OCI-LY7 (cell line): Measurements from ENCODE around the gene GIMAP1. TPM values are rescaled to one million over a fixed set of nuclear protein-coding genes. Genes with fewer than 3 reads are reported as not detected.

Source experiments
- BruUV-seq: library from RNA; stranded (reverse); fragments of 400-500 nt; replicated peaks from 2 replicates; lab custom pipeline; 2021; lab: Mats Ljungman, UMichigan
- CTCF ChIA-PET: fragments of 300-600 bp; sonication (Branson Sonifier 250); formaldehyde crosslinking; loops from one replicate; lab custom pipeline; 2022; ENCODE audit warnings: antibody characterized with exemption; ENCODE audit not compliant: unreplicated experiment; lab: Charles Lee
- POLR2A ChIA-PET: fragments of 300-600 bp; sonication (Branson Sonifier 250); formaldehyde crosslinking; loops from one replicate; lab custom pipeline; 2022; ENCODE audit warnings: antibody characterized with exemption; lab: Charles Lee
- DNase-seq: peaks from one replicate; pipeline ENCODE4 v3.0.0-alpha.2; 2015; ENCODE audit warnings: low spot score
- H2AFZ ChIP-seq: fragments of 200-600 bp; sonication (generic), shearing (Covaris generic); 2 replicates; pipeline ENCODE4 v1.6.1; 2014; ENCODE audit warnings: mild to moderate bottlenecking, antibody characterized with exemption, low read length, moderate library complexity
- H3K27ac ChIP-seq: fragments of 200-600 bp; sonication (generic); 2 replicates; pipeline ENCODE4 v1.5.1; 2014; ENCODE audit warnings: mixed run types, low read depth, mild to moderate bottlenecking, moderate library complexity, low read length, inconsistent platforms; ENCODE audit not compliant: poor library complexity, severe bottlenecking
- H3K36me3 ChIP-seq: fragments of 200-600 bp; sonication (generic); 2 replicates; pipeline ENCODE4 v1.6.1; 2014; ENCODE audit warnings: mild to moderate bottlenecking, antibody characterized with exemption, low read length, moderate library complexity, mixed read lengths; ENCODE audit not compliant: insufficient read depth
- H3K4me1 ChIP-seq: fragments of 200-600 bp; sonication (generic); 2 replicates; pipeline ENCODE4 v1.5.1; 2014; ENCODE audit warnings: mild to moderate bottlenecking, low read length; ENCODE audit not compliant: insufficient read depth, poor library complexity, severe bottlenecking
- H3K4me2 ChIP-seq: fragments of 200-600 bp; sonication (generic); 2 replicates; pipeline ENCODE4 v1.6.1; 2014; ENCODE audit warnings: mild to moderate bottlenecking, low read length
- H3K4me3 ChIP-seq: fragments of 200-600 bp; sonication (generic); 2 replicates; pipeline ENCODE4 v1.5.1; 2014; ENCODE audit warnings: mild to moderate bottlenecking, low read depth, low read length; ENCODE audit not compliant: poor library complexity, severe bottlenecking
- H3K79me2 ChIP-seq: fragments of 200-600 bp; sonication (generic); 2 replicates; pipeline ENCODE4 v1.6.1; 2016; ENCODE audit warnings: low read depth, mild to moderate bottlenecking, low read length, moderate library complexity, mixed read lengths; ENCODE audit not compliant: insufficient read depth
- H3K9me2 ChIP-seq: fragments of 200-600 bp; sonication (generic); 2 replicates; pipeline ENCODE4 v1.6.1; 2016; ENCODE audit warnings: mild to moderate bottlenecking, low read length, mixed read lengths; ENCODE audit not compliant: insufficient read depth
- H3K9me3 ChIP-seq: fragments of 200-600 bp; sonication (generic); 2 replicates; pipeline ENCODE4 v1.6.1; 2014; ENCODE audit warnings: mild to moderate bottlenecking, mixed run types, low read length, mixed read lengths
- H4K20me1 ChIP-seq: fragments of 200-600 bp; sonication (generic); 2 replicates; pipeline ENCODE4 v1.6.1; 2014; ENCODE audit warnings: mild to moderate bottlenecking, antibody characterized with exemption, low read length, moderate library complexity, mixed read lengths; ENCODE audit not compliant: insufficient read depth
- EZH2phosphoT487 ChIP-seq: fragments of 200-600 bp; sonication (generic); IDR thresholded peaks from 2 replicates; pipeline ENCODE4 v1.6.1; 2018; ENCODE audit warnings: low read depth, borderline replicate concordance, mild to moderate bottlenecking, mixed run types, antibody characterized with exemption, low read length, moderate library complexity, mixed read lengths
- intact Hi-C: fragments of 100-400 bp; cut with micrococcal nuclease; formaldehyde crosslinking; loops from one replicate; pipeline ENCODE4 v1.10.0; 2022; ENCODE audit not compliant: unreplicated experiment
- total RNA-seq, 2 experiments: library from RNA; depleted of rRNA in 1 of 2; stranded (reverse); fragments of >200 nt in 1 of 2; shearing (Covaris generic) in 1 of 2; gene quantifications; 2 replicates each; pipeline ENCODE4 v1.2.3, GENCODE V29; 2014 to 2022
- TF ChIP-seq, protein P1 (sequence below): fragments of 200-600 bp; sonication (generic); conservative IDR thresholded peaks from 2 replicates; pipeline ENCODE4 v1.5.1; 2014; ENCODE audit warnings: mild to moderate bottlenecking, antibody characterized with exemption, low read length, moderate library complexity, mixed read lengths

The GIMAP1 gene
- total RNA-seq, 2 experiments from 2014 or later, result not detected

DNA sequence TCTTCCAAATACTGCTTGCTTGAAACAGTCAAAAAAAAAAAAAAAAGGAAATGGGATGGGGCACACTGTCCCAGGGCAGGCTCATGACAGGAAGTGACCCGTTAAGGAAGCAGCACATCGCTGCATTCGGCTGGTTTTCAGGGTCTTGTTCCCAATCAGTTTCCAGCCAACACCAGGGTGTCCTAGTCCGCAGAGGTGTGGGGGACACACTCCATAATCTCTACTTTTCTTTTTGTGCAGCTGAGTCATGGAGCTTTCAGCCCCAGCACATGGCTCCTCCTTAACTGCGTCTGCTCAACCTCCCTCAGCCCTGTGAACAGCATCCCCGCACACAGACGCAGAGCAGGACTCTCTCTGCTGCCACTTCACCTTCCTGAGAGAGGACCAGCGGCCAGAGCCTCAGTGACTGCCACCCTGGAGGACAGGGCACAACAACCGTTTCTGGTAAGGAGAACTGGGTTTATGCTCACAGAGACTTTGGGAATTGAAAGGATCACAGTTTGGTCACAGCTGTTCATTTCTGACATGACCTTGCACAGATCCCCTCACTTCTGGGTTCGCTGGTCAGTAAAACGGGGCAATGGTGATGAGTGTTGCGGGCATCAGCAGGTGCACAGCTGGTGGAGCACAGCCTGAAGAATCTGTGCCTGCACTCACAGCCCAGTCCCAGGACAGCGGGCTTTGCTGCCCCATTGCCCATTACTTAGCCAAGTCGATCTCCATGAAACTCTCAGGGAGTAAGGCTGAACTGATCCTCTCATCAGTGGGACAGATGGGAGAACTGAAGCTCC, 21.0 kb downstream of the GIMAP1 start, which contains the start of gene GIMAP5:
Gene GIMAP5, plus strand, starts transcription at position 154 of the 791 bp plus-strand sequence. CDS start 3,467 bp downstream, outside the sequence.
- Histone ChIP-seq H3K9me3 (no peaks in the 10 kb centered on the region), H4K20me1 (no peaks in the 10 kb centered on the region), H3K9me2 (no peaks in the 10 kb centered on the region), H3K79me2 (no peaks in the 10 kb centered on the region), H2AFZ (no peak within 1 kb of the TSS), H3K4me2 (no peak within 1 kb of the TSS), H3K4me3 (no peak within 1 kb of the TSS), H3K4me1 (no peaks in the 10 kb centered on the region), H3K27ac (no peak within 1 kb of the TSS), H3K36me3 (no peaks in the 10 kb centered on the region)
- TF ChIP-seq EZH2phosphoT487, result no peak
- TF ChIP-seq, protein P1, sequence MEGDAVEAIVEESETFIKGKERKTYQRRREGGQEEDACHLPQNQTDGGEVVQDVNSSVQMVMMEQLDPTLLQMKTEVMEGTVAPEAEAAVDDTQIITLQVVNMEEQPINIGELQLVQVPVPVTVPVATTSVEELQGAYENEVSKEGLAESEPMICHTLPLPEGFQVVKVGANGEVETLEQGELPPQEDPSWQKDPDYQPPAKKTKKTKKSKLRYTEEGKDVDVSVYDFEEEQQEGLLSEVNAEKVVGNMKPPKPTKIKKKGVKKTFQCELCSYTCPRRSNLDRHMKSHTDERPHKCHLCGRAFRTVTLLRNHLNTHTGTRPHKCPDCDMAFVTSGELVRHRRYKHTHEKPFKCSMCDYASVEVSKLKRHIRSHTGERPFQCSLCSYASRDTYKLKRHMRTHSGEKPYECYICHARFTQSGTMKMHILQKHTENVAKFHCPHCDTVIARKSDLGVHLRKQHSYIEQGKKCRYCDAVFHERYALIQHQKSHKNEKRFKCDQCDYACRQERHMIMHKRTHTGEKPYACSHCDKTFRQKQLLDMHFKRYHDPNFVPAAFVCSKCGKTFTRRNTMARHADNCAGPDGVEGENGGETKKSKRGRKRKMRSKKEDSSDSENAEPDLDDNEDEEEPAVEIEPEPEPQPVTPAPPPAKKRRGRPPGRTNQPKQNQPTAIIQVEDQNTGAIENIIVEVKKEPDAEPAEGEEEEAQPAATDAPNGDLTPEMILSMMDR, result no peak
- ChIA-PET CTCF (no interaction called here), POLR2A (interaction anchor here (0.6 kb wide), 1 partner anchor 82 kb away, joined by 3 read pairs; no protein-coding TSS in a partner anchor)
- no TSS peak for BruUV-seq
- intact Hi-C loops, result no loop called here
- no peak for DNase-seq

DNA sequence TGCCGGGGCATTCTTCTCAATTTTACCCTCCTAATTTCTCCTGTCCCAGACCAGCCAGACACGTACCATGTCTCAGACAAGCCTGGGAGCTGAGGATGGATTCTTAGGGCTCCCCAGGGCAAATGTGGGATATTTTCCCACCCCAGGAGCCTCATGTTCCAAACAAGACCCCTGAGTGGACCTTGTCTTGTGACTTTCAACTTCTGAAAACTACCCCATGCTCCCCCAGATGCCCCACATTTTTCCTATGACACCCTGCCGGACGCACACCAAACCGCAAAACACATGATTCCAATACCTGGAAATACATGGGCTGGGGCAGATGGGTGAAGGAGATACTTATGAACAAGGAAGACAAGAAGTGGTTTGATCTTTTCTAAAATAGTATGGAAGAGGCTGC, 21.7 kb downstream of the GIMAP1 start:
- Histone ChIP-seq H4K20me1 (no peaks in the 10 kb centered on the region), H3K79me2 (no peaks in the 10 kb centered on the region), H3K4me3 (no peak overlapping the region), H3K4me1 (no peaks in the 10 kb centered on the region), H2AFZ (no peak overlapping the region), H3K9me3 (no peaks in the 10 kb centered on the region), H3K9me2 (no peaks in the 10 kb centered on the region), H3K27ac (no peak overlapping the region), H3K36me3 (no peaks in the 10 kb centered on the region), H3K4me2 (no peak overlapping the region)
- CTCF ChIA-PET, result no interaction called here
- BruUV-seq, result no TSS peak
- DNase-seq, result no peak
- intact Hi-C loops, result no loop called here
- POLR2A ChIA-PET, result interaction anchor here (0.6 kb wide), 1 partner anchor 81 kb away, joined by 3 read pairs; no protein-coding TSS in a partner anchor
- TF ChIP-seq, protein P1, result no peak
- no peak for TF ChIP-seq EZH2phosphoT487

DNA sequence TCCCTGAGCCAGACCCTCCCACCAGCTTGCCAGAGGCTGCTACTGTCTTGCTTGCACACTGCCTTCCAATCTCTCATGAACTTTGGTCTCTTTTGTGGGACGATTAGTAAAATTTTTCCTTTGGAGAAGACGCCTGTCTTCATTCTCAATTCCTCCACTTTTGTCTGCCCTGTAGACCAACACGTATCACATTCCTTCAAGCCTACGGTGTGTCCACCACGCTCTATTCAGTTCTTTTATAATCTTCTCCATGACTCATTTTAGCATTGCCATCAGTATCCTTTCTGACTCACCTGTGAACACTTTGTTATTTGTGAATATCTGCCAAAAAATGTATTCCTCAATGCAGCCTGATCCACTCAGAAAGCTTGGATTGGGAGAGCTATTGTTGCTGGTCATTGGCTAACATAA, 22.2 kb downstream of the GIMAP1 start:
- H2AFZ ChIP-seq, result no peak overlapping the region
- no peak overlapping the region for H3K4me2 ChIP-seq
- no peaks in the 10 kb centered on the region for H3K4me1 ChIP-seq
- DNase-seq, result no peak
- no peaks in the 10 kb centered on the region for H4K20me1 ChIP-seq
- BruUV-seq, result no TSS peak
- intact Hi-C loops, result no loop called here
- no peaks in the 10 kb centered on the region for H3K9me3 ChIP-seq
- no peaks in the 10 kb centered on the region for H3K9me2 ChIP-seq
- TF ChIP-seq, protein P1, result no peak
- TF ChIP-seq EZH2phosphoT487, result no peak
- H3K27ac ChIP-seq, result no peak overlapping the region
- ChIA-PET CTCF (no interaction called here), POLR2A (no interaction called here)
- no peaks in the 10 kb centered on the region for H3K79me2 ChIP-seq
- no peaks in the 10 kb centered on the region for H3K36me3 ChIP-seq
- H3K4me3 ChIP-seq, result no peak overlapping the region
